Naive thymus-derived CD4-positive, alpha-beta T cell (primary cell): Measurements from ENCODE around the gene FLNC. TPM values are rescaled to one million over a fixed set of nuclear protein-coding genes. Genes with fewer than 3 reads are reported as not detected.

Source experiments
- ATAC-seq: fragments of 150-1000 bp; cut with Tn5 transposase; 2 replicates; pipeline ENCODE4 v1.10.0; 2021; ENCODE audit warnings: mild to moderate bottlenecking, moderate library complexity
- CTCF ChIA-PET: fragments of 350-600 bp; sonication (Branson Sonifier 250); formaldehyde crosslinking; loops from one replicate; lab custom pipeline; 2021; ENCODE audit warnings: antibody characterized with exemption; lab: Charles Lee
- POLR2A ChIA-PET: fragments of 350-600 bp; sonication (Branson Sonifier 250); formaldehyde crosslinking; loops from one replicate; lab custom pipeline; 2021; ENCODE audit warnings: antibody characterized with exemption, inconsistent platforms; lab: Charles Lee
- DNase-seq, 9 donors: peaks; one replicate each; pipeline versions ENCODE4 v3.0.0 to v3.0.0-alpha.2; 2020 to 2022; ENCODE audit warnings: mixed read lengths in 1 of 9
- H3K27ac ChIP-seq: one replicate; pipeline ENCODE4 v1.7.0; 2013; ENCODE audit warnings: mild to moderate bottlenecking, low read depth, low read length, moderate library complexity
- H3K27me3 ChIP-seq, 2 donors: one replicate each; pipeline ENCODE4 v1.7.0; 2013; ENCODE audit warnings: low read length in 2 of 2, mild to moderate bottlenecking in 2 of 2, moderate library complexity in 2 of 2; ENCODE audit not compliant: control insufficient read depth in 2 of 2, insufficient read depth in 2 of 2
- H3K36me3 ChIP-seq, 3 experiments: 1 replicate in 2 of 3; 2 replicates in 1 of 3; pipeline ENCODE4 v1.7.0; 2013; ENCODE audit warnings: low read length in 3 of 3, mild to moderate bottlenecking in 3 of 3, moderate library complexity in 1 of 3; ENCODE audit not compliant: insufficient read depth in 3 of 3, control insufficient read depth in 2 of 3
- H3K4me1 ChIP-seq, 2 donors: one replicate each; pipeline ENCODE4 v1.7.0; 2013; ENCODE audit warnings: low read length in 2 of 2, mild to moderate bottlenecking in 2 of 2, moderate library complexity in 1 of 2; ENCODE audit not compliant: control insufficient read depth in 2 of 2, insufficient read depth in 2 of 2
- H3K4me3 ChIP-seq: 2 replicates; pipeline ENCODE4 v1.7.0; 2013; ENCODE audit warnings: mild to moderate bottlenecking, low read length
- H3K9me3 ChIP-seq, 3 experiments: 1 replicate in 2 of 3; 2 replicates in 1 of 3; pipeline ENCODE4 v1.7.0; 2013; ENCODE audit warnings: low read length in 3 of 3; ENCODE audit not compliant: control insufficient read depth in 2 of 3
- H3K27ac Mint-ChIP-seq, 9 donors: one replicate each; pipeline ENCODE4 v1.8.0; 2020 to 2022; ENCODE audit warnings: mixed read lengths in 9 of 9, mild to moderate bottlenecking in 8 of 9, moderate library complexity in 5 of 9, inconsistent platforms in 2 of 9
- H3K27me3 Mint-ChIP-seq, 5 donors: one replicate each; pipeline ENCODE4 v1.8.0; 2021 to 2022; ENCODE audit warnings: mixed read lengths in 5 of 5, mild to moderate bottlenecking in 1 of 5
- H3K36me3 Mint-ChIP-seq, 5 donors: one replicate each; pipeline ENCODE4 v1.8.0; 2020 to 2022; ENCODE audit warnings: mixed read lengths in 5 of 5, mild to moderate bottlenecking in 3 of 5, inconsistent platforms in 1 of 5
- H3K4me1 Mint-ChIP-seq, 7 donors: one replicate each; pipeline ENCODE4 v1.8.0; 2020 to 2022; ENCODE audit warnings: mixed read lengths in 7 of 7, mild to moderate bottlenecking in 3 of 7, inconsistent platforms in 1 of 7
- H3K4me3 Mint-ChIP-seq, 10 donors: one replicate each; pipeline ENCODE4 v1.8.0; 2020 to 2022; ENCODE audit warnings: mild to moderate bottlenecking in 10 of 10, mixed read lengths in 10 of 10, moderate library complexity in 6 of 10, inconsistent platforms in 2 of 10
- H3K9me3 Mint-ChIP-seq, 11 donors: one replicate each; pipeline ENCODE4 v1.8.0; 2020 to 2022; ENCODE audit warnings: mixed read lengths in 11 of 11, mild to moderate bottlenecking in 4 of 11, inconsistent platforms in 1 of 11, moderate library complexity in 1 of 11
- intact Hi-C, 2 donors: fragments of 100-400 bp; cut with micrococcal nuclease; formaldehyde crosslinking; loops; one replicate each; pipeline ENCODE4 v1.15.1; 2023
- polyA plus RNA-seq, 2 donors: library from polyadenylated mRNA; unstranded; fragments of 300-500 nt; fragmentation: Illumina TruSeq; gene quantifications; one replicate each; pipeline ENCODE4 v1.2.3, GENCODE V29; 2021
- total RNA-seq, 6 experiments: library from RNA in 5 of 6; stranded (reverse) in 5 of 6; gene quantifications; 1 replicate in 5 of 6; 2 replicates in 1 of 6; pipeline ENCODE4 v1.2.3 and lab custom pipeline; 2021 to 2026

Gene FLNC
- total and polyA plus RNA-seq, 7 experiments from 2014 or later = 0.05 to 0.19 TPM; not detected in 5

DNA sequence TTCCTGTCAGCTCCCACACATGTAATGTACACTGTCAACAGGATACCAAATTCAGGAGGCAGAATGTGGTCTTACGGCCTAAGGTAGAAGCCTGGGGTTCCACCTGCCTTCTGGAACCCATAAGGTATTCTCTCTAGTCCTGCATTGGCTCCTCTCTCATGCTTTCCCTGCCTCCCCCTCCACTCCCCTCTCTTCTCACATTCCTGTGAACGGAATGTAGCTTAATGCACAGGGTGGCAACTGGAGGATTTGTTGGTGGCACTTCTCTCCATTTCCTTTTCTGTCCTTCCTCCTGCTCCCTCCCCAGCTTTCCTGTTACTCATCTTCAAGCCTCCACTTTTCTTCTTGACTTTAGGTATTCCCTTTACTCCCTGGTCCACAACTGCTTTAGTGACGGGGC, 11.5 kb upstream of the FLNC start:
- DNase-seq (no peak), ATAC-seq (no peak)
- peaks cover 0 to 2% (median 0%) of the 10 kb centered on the region in 11 donors for H3K9me3 Mint-ChIP-seq
- Histone ChIP-seq H3K4me3 (no peak overlapping the region), H3K27ac (no peak overlapping the region), H3K4me1 (no peaks in the 10 kb centered on the region), H3K9me3 (no peaks in the 10 kb centered on the region), H3K36me3 (no peaks in the 10 kb centered on the region), H3K27me3 (no peaks in the 10 kb centered on the region)
- ChIA-PET CTCF (no interaction called here), POLR2A (no interaction called here)
- H3K4me3 Mint-ChIP-seq = no peak overlapping the region
- peaks cover 3 to 19% (median 14%) of the 10 kb centered on the region in 7 donors for H3K4me1 Mint-ChIP-seq
- H3K27me3 Mint-ChIP-seq = peaks cover 0 to 14% (median 0%) of the 10 kb centered on the region in 5 donors
- no peak overlapping the region for H3K27ac Mint-ChIP-seq
- H3K36me3 Mint-ChIP-seq = no peaks in the 10 kb centered on the region
- intact Hi-C loops = no loop called here

DNA sequence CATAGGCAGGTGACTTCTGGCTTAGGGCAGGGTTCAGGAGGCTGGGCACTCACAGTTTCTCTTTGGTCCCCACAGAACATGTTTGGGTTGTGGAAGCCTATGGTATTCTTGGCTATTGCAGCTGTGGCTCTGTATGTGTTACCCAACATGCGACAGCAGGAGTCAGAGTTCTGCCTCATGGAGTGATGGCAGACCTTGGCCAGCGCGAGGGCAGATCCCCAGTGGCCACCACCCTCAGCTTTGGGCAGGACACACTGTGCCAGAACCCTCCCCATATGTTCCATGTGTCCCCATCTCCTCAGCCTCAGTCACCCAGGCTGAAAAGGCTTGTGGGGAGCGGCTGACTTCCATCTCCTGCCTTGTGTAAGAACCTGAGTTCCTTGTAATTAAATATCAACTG, 8.5 kb upstream of the FLNC start:
- H3K27ac Mint-ChIP-seq = no peak overlapping the region
- H3K36me3 Mint-ChIP-seq = no peaks in the 10 kb centered on the region
- H3K4me3 Mint-ChIP-seq = no peak overlapping the region
- POLR2A ChIA-PET = no interaction called here
- Histone ChIP-seq H3K27me3 (no peaks in the 10 kb centered on the region), H3K4me3 (no peak overlapping the region), H3K36me3 (no peaks in the 10 kb centered on the region), H3K4me1 (no peaks in the 10 kb centered on the region), H3K9me3 (no peaks in the 10 kb centered on the region), H3K27ac (no peak overlapping the region)
- CTCF ChIA-PET = no interaction called here
- peaks cover 0 to 2% (median 0%) of the 10 kb centered on the region in 11 donors for H3K9me3 Mint-ChIP-seq
- no peak for DNase-seq
- peaks cover 3 to 19% (median 14%) of the 10 kb centered on the region in 7 donors for H3K4me1 Mint-ChIP-seq
- intact Hi-C loops = no loop called here
- ATAC-seq = no peak
- peaks cover 0 to 15% (median 7%) of the 10 kb centered on the region in 5 donors for H3K27me3 Mint-ChIP-seq

DNA sequence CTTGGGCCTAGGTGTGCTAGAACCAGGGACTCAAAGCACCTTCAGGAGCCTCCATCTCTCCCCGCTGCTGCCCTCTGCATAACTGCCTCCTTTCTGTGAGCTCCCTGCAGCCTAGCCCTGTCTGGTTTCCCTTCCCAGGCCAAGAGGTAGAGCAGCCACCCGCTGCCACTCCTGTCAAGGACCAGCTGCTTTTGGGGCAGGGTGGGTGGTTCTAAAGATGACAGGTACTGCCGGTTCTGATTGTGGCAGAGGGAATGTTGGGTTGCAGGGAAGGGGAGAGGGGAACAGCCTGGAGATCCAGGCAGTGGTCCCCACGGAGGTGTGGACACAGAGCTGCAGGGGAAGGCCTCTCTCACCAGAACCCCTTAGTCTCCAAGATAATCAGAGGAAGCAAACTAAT, 3.7 kb upstream of the FLNC start:
- intact Hi-C loops = no loop called here
- POLR2A ChIA-PET = no interaction called here
- ATAC-seq (no peak), DNase-seq (no peak)
- H3K9me3 ChIP-seq = no peaks in the 10 kb centered on the region
- H3K27ac ChIP-seq = no peak overlapping the region
- Mint-ChIP-seq H3K27me3 (peaks cover 26 to 47% (median 32%) of the 10 kb centered on the region in 5 donors), H3K27ac (no peak overlapping the region), H3K4me1 (peaks cover 5 to 18% (median 13%) of the 10 kb centered on the region in 7 donors), H3K4me3 (no peak overlapping the region), H3K9me3 (no peaks in the 10 kb centered on the region), H3K36me3 (no peaks in the 10 kb centered on the region)
- H3K36me3 ChIP-seq = no peaks in the 10 kb centered on the region
- H3K4me1 ChIP-seq = peaks cover 0 to 9% of the 10 kb centered on the region in 2 donors
- CTCF ChIA-PET = no interaction called here
- peaks cover 3 to 15% of the 10 kb centered on the region in 2 donors for H3K27me3 ChIP-seq
- H3K4me3 ChIP-seq = no peak overlapping the region

DNA sequence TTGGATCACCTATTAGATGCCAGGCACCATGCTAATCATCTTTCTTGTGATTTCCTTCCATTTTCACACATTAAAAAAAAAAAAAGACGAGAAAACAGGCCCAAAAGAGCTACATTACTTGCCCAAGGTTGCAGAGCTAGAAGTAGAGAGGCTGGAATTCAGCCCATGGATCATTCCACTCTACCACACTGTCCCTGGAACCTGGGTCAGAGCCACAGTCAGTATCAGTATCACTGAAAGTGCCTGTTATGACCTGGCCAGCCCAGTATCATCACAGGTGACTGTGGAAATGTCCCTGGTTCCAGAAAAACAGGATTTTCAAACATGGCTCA, 3.3 kb upstream of the FLNC start:
- no peak overlapping the region for H3K27ac Mint-ChIP-seq
- no peaks in the 10 kb centered on the region for H3K9me3 ChIP-seq

DNA sequence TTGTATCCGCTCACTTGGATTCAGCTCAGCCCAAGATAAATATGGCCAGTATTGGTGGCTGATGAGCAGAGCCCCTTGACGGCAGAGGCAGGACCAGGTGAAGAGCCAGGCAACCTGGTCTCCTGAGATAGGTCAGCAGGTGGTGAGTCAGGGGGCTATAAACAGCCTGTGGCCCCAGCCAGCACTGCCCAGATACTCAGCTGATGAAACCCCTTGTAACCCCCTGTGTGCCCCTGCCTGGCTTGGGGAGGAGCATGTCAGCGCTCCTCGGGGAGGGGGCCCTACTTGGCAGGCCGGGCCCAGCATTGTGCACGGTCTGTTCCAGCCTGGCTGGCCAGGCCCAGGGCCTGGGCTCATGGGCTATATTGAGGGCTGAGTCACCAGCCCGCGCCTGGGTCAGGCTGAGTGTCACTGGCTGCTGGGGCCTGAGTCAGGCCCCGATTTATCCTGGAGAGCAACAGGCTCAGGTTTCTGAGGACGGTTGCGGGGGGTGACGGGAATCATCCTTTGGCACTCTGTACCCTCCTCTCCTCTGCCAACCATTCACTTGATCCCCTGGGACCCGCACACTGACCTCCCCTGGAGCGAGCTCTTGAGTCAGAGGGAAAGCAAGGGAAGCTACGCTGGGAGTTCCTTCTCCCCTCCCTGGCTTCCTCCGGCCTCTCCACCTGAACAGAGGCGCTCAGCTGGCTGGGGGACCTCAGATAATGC, 2.8 kb upstream of the FLNC start:
- peaks cover 3 to 15% of the 10 kb centered on the region in 2 donors for H3K27me3 ChIP-seq
- Mint-ChIP-seq H3K4me3 (peak overlapping the region in 1 of 10 donors; percentile 2), H3K4me1 (peaks cover 5 to 18% (median 13%) of the 10 kb centered on the region in 7 donors), H3K27ac (no peak overlapping the region), H3K9me3 (no peaks in the 10 kb centered on the region), H3K36me3 (no peaks in the 10 kb centered on the region), H3K27me3 (peaks cover 26 to 53% (median 32%) of the 10 kb centered on the region in 5 donors)
- CTCF ChIA-PET = interaction anchor here (0.6 kb wide), 1 partner anchor 40 kb away, joined by 3 read pairs; no protein-coding TSS in a partner anchor
- H3K9me3 ChIP-seq = no peaks in the 10 kb centered on the region
- ATAC-seq (no peak), DNase-seq (no peak)
- no peaks in the 10 kb centered on the region for H3K36me3 ChIP-seq
- intact Hi-C loops = no loop called here
- POLR2A ChIA-PET = no interaction called here
- H3K4me3 ChIP-seq = no peak overlapping the region
- H3K4me1 ChIP-seq = peaks cover 0 to 9% of the 10 kb centered on the region in 2 donors
- no peak overlapping the region for H3K27ac ChIP-seq

More for the DNA sequence above, 3.3 kb upstream of the FLNC start:
- DNase-seq (no peak), ATAC-seq (no peak)
- ChIA-PET POLR2A (no interaction called here), CTCF (interaction anchor here (0.6 kb wide), 1 partner anchor 40 kb away, joined by 3 read pairs; no protein-coding TSS in a partner anchor)
- H3K27ac ChIP-seq = no peak overlapping the region
- no peaks in the 10 kb centered on the region for H3K36me3 ChIP-seq
- no peak overlapping the region for H3K4me3 ChIP-seq
- Mint-ChIP-seq H3K9me3 (no peaks in the 10 kb centered on the region), H3K27me3 (peaks cover 26 to 51% (median 32%) of the 10 kb centered on the region in 5 donors), H3K4me1 (peaks cover 5 to 18% (median 13%) of the 10 kb centered on the region in 7 donors), H3K4me3 (no peak overlapping the region), H3K36me3 (no peaks in the 10 kb centered on the region)
- intact Hi-C loops = no loop called here
- peaks cover 0 to 9% of the 10 kb centered on the region in 2 donors for H3K4me1 ChIP-seq
- peaks cover 3 to 15% of the 10 kb centered on the region in 2 donors for H3K27me3 ChIP-seq

DNA sequence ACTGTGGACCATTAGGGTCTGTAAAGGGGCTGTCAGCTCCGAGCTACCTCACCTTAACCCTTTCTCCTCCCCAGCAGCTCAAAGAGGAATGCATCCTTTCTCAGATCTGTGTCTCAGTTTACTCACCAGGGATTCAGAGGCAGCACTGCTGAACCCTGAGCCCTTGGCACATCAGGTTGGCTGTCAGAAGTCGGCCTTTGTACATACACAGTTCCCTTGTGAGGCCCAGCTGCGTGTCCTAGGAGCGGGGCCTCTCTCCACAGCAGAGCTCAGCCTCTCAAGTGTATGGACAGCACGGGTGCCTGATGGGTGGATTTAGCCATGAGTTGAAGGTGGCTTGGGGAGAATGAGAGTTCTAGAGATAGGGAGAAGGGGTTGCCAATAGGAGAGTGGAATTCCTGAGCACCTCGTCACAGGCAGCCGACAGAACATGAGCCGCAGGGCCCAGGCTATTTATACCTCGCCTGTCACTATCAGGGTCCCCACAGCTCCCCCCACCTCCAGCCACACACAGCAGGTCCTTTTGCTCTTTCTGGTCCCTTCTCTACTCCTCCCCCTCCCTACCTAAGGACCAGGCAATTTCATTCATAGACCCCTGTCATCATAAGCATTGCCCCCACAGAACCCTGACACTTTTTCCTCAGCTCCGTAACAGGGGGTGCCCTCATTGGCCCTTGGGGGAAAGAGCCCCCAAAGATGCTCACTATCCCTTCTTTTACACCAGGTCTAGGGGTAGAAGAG, 2.1 kb upstream of the FLNC start:
- Histone ChIP-seq H3K4me1 (peaks cover 0 to 9% of the 10 kb centered on the region in 2 donors), H3K9me3 (no peaks in the 10 kb centered on the region), H3K4me3 (no peak overlapping the region), H3K27me3 (peaks cover 3 to 15% of the 10 kb centered on the region in 2 donors), H3K36me3 (no peaks in the 10 kb centered on the region), H3K27ac (no peak overlapping the region)
- Mint-ChIP-seq H3K27me3 (peaks cover 26 to 52% (median 32%) of the 10 kb centered on the region in 5 donors), H3K36me3 (no peaks in the 10 kb centered on the region), H3K9me3 (no peaks in the 10 kb centered on the region), H3K27ac (no peak overlapping the region), H3K4me1 (peaks cover 5 to 18% (median 13%) of the 10 kb centered on the region in 7 donors), H3K4me3 (peak overlapping the region in 3 of 10 donors; percentile 6 to 25 (median 17))
- intact Hi-C loops = no loop called here
- CTCF ChIA-PET = no interaction called here
- DNase-seq = no peak
- POLR2A ChIA-PET = no interaction called here
- no peak for ATAC-seq
